Measurements from ENCODE around the gene FRZB. TPM values are rescaled to one million over a fixed set of nuclear protein-coding genes. Genes with fewer than 3 reads are reported as not detected.

The FRZB gene
- total RNA-seq, 1 experiment from 2014 or later = 1.9 TPM

GRCh38 chr2:182826496-182826895 lies 39.9 kb downstream of the FRZB start (continued):
- TF ChIP-seq MYBL2 (CRISPR knock-in tag; IDR thresholded peaks at IDR 0.05) = no peak

GRCh38 chr2:182826064-182826463 lies 40.4 kb downstream of the FRZB start:
- ATAC-seq = no peak
- ChIA-PET POLR2A (no interaction called here), CTCF (interaction anchor here (1.4 to 2.1 kb wide), 2 partner anchors 44 to 154 kb away, joined by 3 to 7 read pairs; no protein-coding TSS in a partner anchor)
- TF ChIP-seq SP1 (CRISPR knock-in tag; conservative IDR thresholded peaks at IDR 0.05) (no peak), CREB1 (CRISPR knock-in tag; IDR thresholded peaks at IDR 0.05) (no peak), ATF3 (CRISPR knock-in tag; conservative IDR thresholded peaks at IDR 0.05) (no peak)
- Mint-ChIP-seq H3K27me3 (ENCODE audit: low read depth) (no peaks in the 10 kb centered on the region), H3K4me3 (no peak overlapping the region), H3K4me1 (peaks cover 18% of the 10 kb centered on the region), H3K9me3 (no peaks in the 10 kb centered on the region), H3K27ac (no peak overlapping the region), H3K36me3 (no peaks in the 10 kb centered on the region)
- no peak for DNase-seq (ENCODE audit: low spot score)

GRCh38 chr2:182824767-182825158 lies 41.7 kb downstream of the FRZB start:
- ATAC-seq = peak; percentile 53

GRCh38 chr2:182824056-182824766 lies 42.2 kb downstream of the FRZB start:
- Mint-ChIP-seq H3K36me3 (no peaks in the 10 kb centered on the region), H3K27me3 (ENCODE audit: low read depth) (no peaks in the 10 kb centered on the region; the same call in 1 of the 2 replicates), H3K4me3 (no peak overlapping the region), H3K9me3 (no peaks in the 10 kb centered on the region), H3K4me1 (peaks cover 26% of the 10 kb centered on the region), H3K27ac (no peak overlapping the region)
- DNase-seq (ENCODE audit: low spot score) (no peak), ATAC-seq (no peak)
- POLR2A ChIA-PET = no interaction called here
- CTCF ChIA-PET = interaction anchor here (0.8 to 2.1 kb wide), 2 partner anchors 42 to 46 kb away, joined by 3 to 7 read pairs; partner anchors contain the start of gene FRZB
- TF ChIP-seq AR (CRISPR knock-in tag; IDR thresholded peaks at IDR 0.05) (no peak), GRHL2 (CRISPR knock-in tag; IDR thresholded peaks at IDR 0.05; ENCODE audit: insufficient replicate concordance, severe bottlenecking) (no peak), MYBL2 (CRISPR knock-in tag; IDR thresholded peaks at IDR 0.05) (no peak), AFF4 (CRISPR knock-in tag; IDR thresholded peaks at IDR 0.05; ENCODE audit: borderline replicate concordance) (no peak), FOXP4 (CRISPR knock-in tag; IDR thresholded peaks at IDR 0.05) (no peak), ZSCAN18 (CRISPR knock-in tag; IDR thresholded peaks at IDR 0.05) (no peak)

More at GRCh38 chr2:182824767-182825158, 41.7 kb downstream of the FRZB start:
- Mint-ChIP-seq H3K4me3 (no peak overlapping the region), H3K36me3 (no peaks in the 10 kb centered on the region), H3K9me3 (no peaks in the 10 kb centered on the region), H3K4me1 (peaks cover 21% of the 10 kb centered on the region), H3K27ac (no peak overlapping the region), H3K27me3 (ENCODE audit: low read depth) (no peaks in the 10 kb centered on the region)
- ChIA-PET POLR2A (no interaction called here), CTCF (interaction anchor here (0.8 to 2.1 kb wide), 2 partner anchors 42 to 45 kb away, joined by 3 to 7 read pairs; partner anchors contain the start of gene FRZB)
- no peak for DNase-seq (ENCODE audit: low spot score)
- TF ChIP-seq IRF2 (CRISPR knock-in tag; IDR thresholded peaks at IDR 0.05; ENCODE audit: borderline replicate concordance, low read depth) (no peak), PRRX2 (CRISPR knock-in tag; IDR thresholded peaks at IDR 0.05) (no peak), MAX (CRISPR knock-in tag; IDR thresholded peaks at IDR 0.05) (no peak), SOX15 (CRISPR knock-in tag; IDR thresholded peaks at IDR 0.05) (no peak), NFATC4 (CRISPR knock-in tag; IDR thresholded peaks at IDR 0.05) (no peak), ZNF263 (CRISPR knock-in tag; IDR thresholded peaks at IDR 0.05; ENCODE audit: low read depth) (no peak), TEAD1 (CRISPR knock-in tag; IDR thresholded peaks at IDR 0.05) (no peak), ZSCAN18 (CRISPR knock-in tag; IDR thresholded peaks at IDR 0.05) (no peak), SMAD4 (CRISPR knock-in tag; IDR thresholded peaks at IDR 0.05) (no peak), ATF1 (CRISPR knock-in tag; IDR thresholded peaks at IDR 0.05) (no peak), ETV6 (CRISPR knock-in tag; IDR thresholded peaks at IDR 0.05) (no peak), ZBTB21 (CRISPR knock-in tag; IDR thresholded peaks at IDR 0.05; ENCODE audit: borderline replicate concordance) (no peak)
